ENCODE results near the gene GABBR2.

The GABBR2 gene

GRCh38 chr9:98627296-98627695, 81.4 kb downstream of the GABBR2 start:
- no peak for DNase-seq (ENCODE audit: low read depth)

- DNase-seq (ENCODE audit: low read depth): no peak
Observed at GRCh38 chr9:98625728-98626127, 83.0 kb downstream of the GABBR2 start.

- DNase-seq (ENCODE audit: low read depth): no peak
Observed at GRCh38 chr9:98619788-98620187, 88.9 kb downstream of the GABBR2 start.

- DNase-seq (ENCODE audit: low read depth): no peak
Observed at GRCh38 chr9:98615633-98616032, 93.1 kb downstream of the GABBR2 start.

GRCh38 chr9:98614941-98615340, 93.8 kb downstream of the GABBR2 start:
- DNase-seq (ENCODE audit: low read depth): no peak

GRCh38 chr9:98612061-98612752, 96.5 kb downstream of the GABBR2 start:
- DNase-seq (ENCODE audit: low read depth): no peak

GRCh38 chr9:98611319-98611718, 97.4 kb downstream of the GABBR2 start:
- no peak for DNase-seq (ENCODE audit: low read depth)

- no peak for DNase-seq (ENCODE audit: low read depth)
Observed at GRCh38 chr9:98610711-98611110, 98.0 kb downstream of the GABBR2 start.

GRCh38 chr9:98610211-98610610, 98.5 kb downstream of the GABBR2 start:
- no peak for DNase-seq (ENCODE audit: low read depth)

- DNase-seq (ENCODE audit: low read depth): no peak
Observed at GRCh38 chr9:98609646-98610045, 99.1 kb downstream of the GABBR2 start.

GRCh38 chr9:98607787-98608186, 100.9 kb downstream of the GABBR2 start:
- DNase-seq (ENCODE audit: low read depth): no peak

GRCh38 chr9:98607152-98607551, 101.6 kb downstream of the GABBR2 start:
- no peak for DNase-seq (ENCODE audit: low read depth)

- DNase-seq (ENCODE audit: low read depth): no peak
Observed at GRCh38 chr9:98606730-98607129, 102.0 kb downstream of the GABBR2 start.

- DNase-seq (ENCODE audit: low read depth): no peak
Observed at GRCh38 chr9:98605116-98605515, 103.6 kb downstream of the GABBR2 start.

GRCh38 chr9:98603821-98604383, 104.8 kb downstream of the GABBR2 start:
- DNase-seq (ENCODE audit: low read depth): no peak

- no peak for DNase-seq (ENCODE audit: low read depth)
Observed at GRCh38 chr9:98602839-98603500, 105.8 kb downstream of the GABBR2 start.

GRCh38 chr9:98600631-98601030, 108.1 kb downstream of the GABBR2 start:
- DNase-seq (ENCODE audit: low read depth): no peak

GRCh38 chr9:98599566-98600216, 109.0 kb downstream of the GABBR2 start:
- DNase-seq (ENCODE audit: low read depth): no peak

GRCh38 chr9:98598861-98599260, 109.9 kb downstream of the GABBR2 start:
- no peak for DNase-seq (ENCODE audit: low read depth)

- DNase-seq (ENCODE audit: low read depth): no peak
Observed at GRCh38 chr9:98597236-98597771, 111.4 kb downstream of the GABBR2 start.

GRCh38 chr9:98596486-98596885, 112.2 kb downstream of the GABBR2 start:
- no peak for DNase-seq (ENCODE audit: low read depth)

- no peak for DNase-seq (ENCODE audit: low read depth)
Observed at GRCh38 chr9:98594546-98595160, 114.1 kb downstream of the GABBR2 start.

Data from activated T-cell treated with anti-CD3 and anti-CD28 coated beads for 48 hours (primary cell).